WERI-Rb-1 (cell line): Measurements from ENCODE around the gene CALU.

Experiments used
- DNase-seq: peaks from one replicate; pipeline ENCODE4 v3.0.0-alpha.2; 2020
- H3K27ac ChIP-seq: fragments of 250-450 bp; sonication (Bioruptor Pico); 2 replicates; pipeline ENCODE4 v1.5.1; 2020; ENCODE audit warnings: mild to moderate bottlenecking, moderate library complexity
- H3K27me3 ChIP-seq: fragments of 250-450 bp; sonication (Bioruptor Pico); 2 replicates; pipeline ENCODE4 v1.5.1; 2021; ENCODE audit warnings: mild to moderate bottlenecking, low read depth, moderate library complexity; ENCODE audit not compliant: insufficient read depth, severe bottlenecking
- H3K36me3 ChIP-seq: fragments of 250-450 bp; sonication (Bioruptor Pico); 2 replicates; pipeline ENCODE4 v1.5.1; 2020; ENCODE audit warnings: mild to moderate bottlenecking, moderate library complexity
- H3K4me3 ChIP-seq: 2 replicates; pipeline ENCODE4 v1.5.1; 2011; ENCODE audit warnings: low read depth, mild to moderate bottlenecking, control low read depth, low read length
- H3K9me3 ChIP-seq: fragments of 250-450 bp; sonication (Bioruptor Pico); 2 replicates; pipeline ENCODE4 v1.5.1; 2021; ENCODE audit warnings: mild to moderate bottlenecking, moderate library complexity; ENCODE audit not compliant: severe bottlenecking
- CTCF ChIP-seq: IDR thresholded peaks from 2 replicates; pipeline ENCODE4 v1.5.1; 2011; ENCODE audit warnings: low read depth, mild to moderate bottlenecking, control low read depth, inconsistent platforms, low read length

Gene CALU

GRCh38 chr7:128726059-128726736 is 13.0 kb upstream of the CALU start:
- DNase-seq: no peak
- H3K9me3 ChIP-seq: no peaks in the 10 kb centered on the region
- H3K27ac ChIP-seq: no peak overlapping the region
- H3K36me3 ChIP-seq: no peaks in the 10 kb centered on the region
- H3K27me3 ChIP-seq: no peaks in the 10 kb centered on the region
- no peak overlapping the region for H3K4me3 ChIP-seq
- TF ChIP-seq CTCF: no peak

DNA sequence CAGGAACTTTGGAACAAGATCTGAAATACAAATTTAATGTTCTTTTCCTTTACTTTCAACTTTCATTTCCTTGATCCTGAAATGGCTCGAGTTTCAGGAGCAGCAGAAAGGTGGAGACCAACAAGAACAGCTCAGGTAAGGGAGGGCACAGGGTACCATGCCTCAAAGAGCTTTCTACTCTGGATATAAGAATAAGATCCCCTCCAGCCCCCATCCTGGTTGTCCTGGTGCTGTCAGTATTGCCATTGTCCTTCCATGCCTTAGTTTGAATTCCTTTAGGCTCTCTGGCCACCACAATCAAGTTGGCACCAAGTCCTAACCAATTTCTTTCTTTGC is 12.5 kb upstream of the CALU start:
- DNase-seq: no peak
- Histone ChIP-seq H3K36me3 (no peaks in the 10 kb centered on the region), H3K4me3 (no peak overlapping the region), H3K9me3 (no peaks in the 10 kb centered on the region), H3K27ac (no peak overlapping the region), H3K27me3 (no peaks in the 10 kb centered on the region)
- TF ChIP-seq CTCF: no peak

DNA sequence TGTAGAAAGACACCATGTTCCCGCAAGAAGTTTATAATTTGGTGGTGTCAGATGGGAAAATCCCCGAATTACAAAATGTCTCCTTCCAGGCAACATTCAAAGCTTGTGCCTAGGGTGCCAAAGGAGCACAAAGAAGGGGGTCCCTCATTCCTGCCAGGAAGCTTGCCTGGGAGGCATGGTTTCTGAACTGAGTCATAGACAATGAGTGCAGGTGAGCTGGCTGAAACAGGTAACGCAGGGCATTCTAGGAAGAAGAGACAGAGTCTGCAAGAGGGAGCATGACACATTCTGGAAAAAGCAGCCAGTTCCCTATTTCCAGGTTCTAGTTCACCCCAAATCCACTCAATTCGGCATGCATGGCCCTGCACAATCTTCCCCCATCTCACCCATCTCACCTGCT is 11.9 kb upstream of the CALU start:
- DNase-seq: no peak

DNA sequence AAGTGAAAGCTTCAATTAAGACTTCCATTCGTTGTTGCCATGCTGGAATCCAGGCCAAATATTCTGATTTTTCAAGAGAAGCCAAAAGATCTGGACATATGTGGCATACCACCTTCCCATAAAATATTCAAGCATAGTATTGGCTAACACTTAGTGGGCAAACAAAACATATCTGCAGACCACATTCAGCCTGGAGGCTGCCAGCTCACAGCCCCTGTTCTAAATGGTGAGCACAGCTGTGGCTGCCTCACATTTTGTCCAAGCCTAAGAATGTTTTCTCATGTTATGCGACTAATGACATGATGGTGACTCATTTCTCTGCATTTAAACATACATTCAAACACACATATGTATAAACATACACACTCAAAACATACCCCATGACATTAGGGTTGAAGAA is 10.6 kb upstream of the CALU start:
- no peak for DNase-seq
- no peak overlapping the region for H3K27ac ChIP-seq
- no peaks in the 10 kb centered on the region for H3K36me3 ChIP-seq
- TF ChIP-seq CTCF: no peak
- no peak overlapping the region for H3K4me3 ChIP-seq
- H3K9me3 ChIP-seq: no peaks in the 10 kb centered on the region
- H3K27me3 ChIP-seq: no peaks in the 10 kb centered on the region

More for the DNA sequence above, 11.9 kb upstream of the CALU start:
- no peaks in the 10 kb centered on the region for H3K27me3 ChIP-seq
- no peak overlapping the region for H3K4me3 ChIP-seq
- TF ChIP-seq CTCF: no peak
- no peaks in the 10 kb centered on the region for H3K36me3 ChIP-seq
- no peaks in the 10 kb centered on the region for H3K9me3 ChIP-seq
- no peak overlapping the region for H3K27ac ChIP-seq

GRCh38 chr7:128729494-128729893 is 9.7 kb upstream of the CALU start:
- Histone ChIP-seq H3K4me3 (no peak overlapping the region), H3K27me3 (no peaks in the 10 kb centered on the region), H3K9me3 (no peaks in the 10 kb centered on the region), H3K36me3 (no peaks in the 10 kb centered on the region), H3K27ac (no peak overlapping the region)
- no peak for DNase-seq
- TF ChIP-seq CTCF: no peak

GRCh38 chr7:128731184-128731583 is 8.0 kb upstream of the CALU start:
- Histone ChIP-seq H3K36me3 (no peaks in the 10 kb centered on the region), H3K27me3 (no peaks in the 10 kb centered on the region), H3K27ac (no peak overlapping the region), H3K9me3 (no peaks in the 10 kb centered on the region), H3K4me3 (no peak overlapping the region)
- TF ChIP-seq CTCF: no peak
- no peak for DNase-seq
